PC-9 (cell line): ENCODE results near the gene SLC25A47. TPM values are rescaled to one million over a fixed set of nuclear protein-coding genes. Genes with fewer than 3 reads are reported as not detected.

Source experiments
- BruUV-seq: library from RNA; stranded (reverse); fragments of 400-500 nt; replicated peaks from 2 replicates; lab custom pipeline; 2021; lab: Mats Ljungman, UMichigan
- CTCF ChIA-PET: fragments of 300-600 bp; sonication (Branson Sonifier 250); formaldehyde crosslinking; loops from one replicate; lab custom pipeline; 2022; ENCODE audit warnings: antibody characterized with exemption; lab: Charles Lee
- POLR2A ChIA-PET: fragments of 300-600 bp; sonication (Branson Sonifier 250); formaldehyde crosslinking; loops from one replicate; lab custom pipeline; 2022; ENCODE audit warnings: antibody characterized with exemption; ENCODE audit not compliant: unreplicated experiment; lab: Charles Lee
- DNase-seq, 2 experiments: peaks; one replicate each; pipeline versions ENCODE4 v3.0.0 to v3.0.0-alpha.2; 2015 to 2022; ENCODE audit warnings: mixed read lengths in 1 of 2
- H2AFZ ChIP-seq: fragments of 200-600 bp; sonication (generic); 2 replicates; pipeline ENCODE4 v1.8.1; 2017; ENCODE audit warnings: antibody characterized with exemption
- H3F3A ChIP-seq: fragments of 200-600 bp; sonication (generic); 2 replicates; pipeline ENCODE4 v1.8.1; 2017; ENCODE audit warnings: antibody characterized with exemption, mild to moderate bottlenecking, low read depth; ENCODE audit not compliant: insufficient read depth
- H3K27ac ChIP-seq: fragments of 200-600 bp; sonication (generic); 2 replicates; pipeline ENCODE4 v1.6.1; 2016; ENCODE audit warnings: mixed run types
- H3K27me3 ChIP-seq: fragments of 200-600 bp; sonication (generic); 2 replicates; pipeline ENCODE4 v1.6.1; 2016; ENCODE audit warnings: low read depth, mixed run types; ENCODE audit not compliant: insufficient read depth
- H3K36me3 ChIP-seq: fragments of 200-600 bp; sonication (generic); 2 replicates; pipeline ENCODE4 v1.6.1; 2016; ENCODE audit warnings: low read depth, mixed run types
- H3K4me1 ChIP-seq: fragments of 200-600 bp; sonication (generic); replicated peaks from 2 replicates; pipeline ENCODE4 v1.6.1; 2016; ENCODE audit warnings: mixed run types; ENCODE audit not compliant: insufficient read depth
- H3K4me2 ChIP-seq: fragments of 200-600 bp; sonication (generic); 2 replicates; pipeline ENCODE4 v1.6.1; 2017; ENCODE audit warnings: mixed run types
- H3K4me3 ChIP-seq: fragments of 200-600 bp; sonication (generic); 2 replicates; pipeline ENCODE4 v1.6.1; 2016; ENCODE audit warnings: mixed run types
- H3K79me2 ChIP-seq: fragments of 200-600 bp; sonication (generic); 2 replicates; pipeline ENCODE4 v1.6.1; 2017; ENCODE audit warnings: low read depth, mixed run types
- H3K9me2 ChIP-seq: fragments of 200-600 bp; sonication (generic); 2 replicates; pipeline ENCODE4 v1.8.1; 2017; ENCODE audit warnings: mild to moderate bottlenecking; ENCODE audit not compliant: insufficient read depth
- H3K9me3 ChIP-seq: fragments of 200-600 bp; sonication (generic); 2 replicates; pipeline ENCODE4 v1.8.1; 2016; ENCODE audit warnings: low read depth; ENCODE audit not compliant: insufficient read depth
- H4K20me1 ChIP-seq: fragments of 200-600 bp; sonication (generic); 2 replicates; pipeline ENCODE4 v1.8.1; 2017; ENCODE audit not compliant: insufficient read depth
- EZH2 ChIP-seq: fragments of 200-600 bp; sonication (generic); IDR thresholded peaks from 2 replicates; pipeline ENCODE4 v1.8.0; 2017; ENCODE audit warnings: antibody characterized with exemption, low read depth
- intact Hi-C: fragments of 100-400 bp; cut with micrococcal nuclease; formaldehyde crosslinking; loops from one replicate; pipeline ENCODE4 v1.10.0; 2022; ENCODE audit not compliant: unreplicated experiment
- total RNA-seq: library from RNA; stranded (reverse); gene quantifications from 2 replicates; pipeline ENCODE4 v1.2.3, GENCODE V29; 2021
- TF ChIP-seq, protein P1 (sequence below): fragments of 200-600 bp; sonication (generic); conservative IDR thresholded peaks from 2 replicates; pipeline ENCODE4 v1.6.1; 2017; ENCODE audit warnings: mixed run types, antibody characterized with exemption, mild to moderate bottlenecking, moderate library complexity

Gene SLC25A47
- total RNA-seq, 1 experiment from 2014 or later: not detected

DNA sequence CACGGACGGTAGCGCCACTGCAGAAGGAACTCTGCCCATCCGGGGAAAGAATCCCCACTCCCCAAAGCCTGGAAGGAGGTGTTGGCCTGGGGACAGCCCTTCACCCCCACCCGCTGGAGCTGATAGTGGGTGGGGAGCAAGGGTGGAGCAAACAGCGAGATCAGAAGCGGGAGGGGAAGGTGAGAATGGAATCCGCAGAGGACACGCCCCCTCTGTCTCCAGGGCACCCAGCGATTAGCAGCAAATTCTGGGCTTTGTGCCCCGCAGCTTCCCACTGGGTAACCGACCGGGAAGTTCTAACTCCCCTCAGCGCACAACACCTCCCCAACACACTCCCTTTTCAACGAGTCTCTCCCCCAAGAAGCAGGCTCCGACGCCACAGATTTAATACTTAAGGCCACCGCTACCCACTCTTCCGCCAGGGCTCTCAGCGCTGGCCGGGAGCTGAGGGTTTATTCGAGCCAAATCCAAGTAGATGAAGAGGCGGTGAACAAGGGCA is 18.3 kb upstream of the SLC25A47 start:
- BruUV-seq: no TSS peak
- Histone ChIP-seq H3K27ac (no peak overlapping the region), H2AFZ (no peak overlapping the region), H3K4me2 (no peak overlapping the region), H3K4me1 (peaks cover 5% of the 10 kb centered on the region; the same call in 1 of the 2 replicates), H3K36me3 (no peaks in the 10 kb centered on the region), H4K20me1 (no peaks in the 10 kb centered on the region), H3F3A (peaks cover 11% of the 10 kb centered on the region; the same call in 1 of the 2 replicates), H3K9me3 (no peaks in the 10 kb centered on the region), H3K79me2 (no peaks in the 10 kb centered on the region), H3K27me3 (no peaks in the 10 kb centered on the region), H3K9me2 (no peaks in the 10 kb centered on the region), H3K4me3 (no peak overlapping the region)
- TF ChIP-seq, protein P1, sequence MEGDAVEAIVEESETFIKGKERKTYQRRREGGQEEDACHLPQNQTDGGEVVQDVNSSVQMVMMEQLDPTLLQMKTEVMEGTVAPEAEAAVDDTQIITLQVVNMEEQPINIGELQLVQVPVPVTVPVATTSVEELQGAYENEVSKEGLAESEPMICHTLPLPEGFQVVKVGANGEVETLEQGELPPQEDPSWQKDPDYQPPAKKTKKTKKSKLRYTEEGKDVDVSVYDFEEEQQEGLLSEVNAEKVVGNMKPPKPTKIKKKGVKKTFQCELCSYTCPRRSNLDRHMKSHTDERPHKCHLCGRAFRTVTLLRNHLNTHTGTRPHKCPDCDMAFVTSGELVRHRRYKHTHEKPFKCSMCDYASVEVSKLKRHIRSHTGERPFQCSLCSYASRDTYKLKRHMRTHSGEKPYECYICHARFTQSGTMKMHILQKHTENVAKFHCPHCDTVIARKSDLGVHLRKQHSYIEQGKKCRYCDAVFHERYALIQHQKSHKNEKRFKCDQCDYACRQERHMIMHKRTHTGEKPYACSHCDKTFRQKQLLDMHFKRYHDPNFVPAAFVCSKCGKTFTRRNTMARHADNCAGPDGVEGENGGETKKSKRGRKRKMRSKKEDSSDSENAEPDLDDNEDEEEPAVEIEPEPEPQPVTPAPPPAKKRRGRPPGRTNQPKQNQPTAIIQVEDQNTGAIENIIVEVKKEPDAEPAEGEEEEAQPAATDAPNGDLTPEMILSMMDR: no peak
- TF ChIP-seq EZH2: no peak
- intact Hi-C loops: loop anchor here (5.0 kb wide), 1 partner anchor 72 kb away; the partner anchor contains the start of gene WDR25
- POLR2A ChIA-PET: interaction anchor here (0.7 kb wide), 1 partner anchor 824 kb away, joined by 5 read pairs; the partner anchor contains the start of gene SETD3
- DNase-seq: peak in 1 of 2 experiments; percentile 38
- CTCF ChIA-PET: no interaction called here

DNA sequence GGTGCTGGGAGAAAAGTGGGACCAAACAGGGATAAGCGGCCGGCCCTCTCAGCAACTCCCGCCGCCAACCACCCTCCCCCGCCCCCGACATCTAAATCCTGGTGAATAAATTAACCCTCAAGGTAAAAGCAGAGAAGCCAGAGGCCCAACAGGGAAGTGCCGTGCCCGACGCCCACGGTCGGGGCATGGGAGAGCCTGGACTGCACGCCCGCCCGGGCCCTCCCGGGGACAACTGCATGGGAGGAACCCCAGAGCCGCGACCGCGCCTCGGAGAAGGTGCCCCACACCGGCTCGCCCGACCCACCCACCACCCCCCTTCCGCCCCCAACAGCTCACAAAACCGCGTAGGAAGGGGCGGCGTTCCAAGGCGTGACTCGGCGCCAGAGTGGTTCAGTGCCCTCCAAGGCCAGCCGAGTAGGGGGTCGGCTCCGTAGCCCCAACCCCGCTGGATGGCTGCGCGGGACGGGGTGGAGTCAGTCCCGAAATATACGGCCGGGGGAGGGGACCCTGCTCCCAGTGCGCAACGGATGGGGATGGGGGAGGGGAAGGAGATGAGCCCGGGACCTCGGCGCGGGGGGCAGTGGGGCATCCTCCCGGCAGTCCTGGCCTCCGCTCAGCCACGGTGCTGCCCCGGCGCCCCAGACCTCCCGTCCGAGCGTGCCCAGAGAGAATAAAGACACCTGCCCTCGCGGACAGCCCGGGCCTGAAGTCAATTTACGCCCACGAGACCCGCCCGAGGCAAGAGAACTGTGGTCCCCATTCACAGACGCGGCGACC is 17.6 kb upstream of the SLC25A47 start:
- no peak overlapping the region for H3K27ac ChIP-seq
- no peaks in the 10 kb centered on the region for H3K9me2 ChIP-seq
- ChIA-PET POLR2A (no interaction called here), CTCF (no interaction called here)
- H3K4me3 ChIP-seq: no peak overlapping the region; the same call in 1 of the 2 replicates
- no peaks in the 10 kb centered on the region for H3K36me3 ChIP-seq
- peaks cover 5% of the 10 kb centered on the region; the same call in 1 of the 2 replicates for H3K4me1 ChIP-seq
- intact Hi-C loops: loop anchor here (5.0 kb wide), 1 partner anchor 72 kb away; the partner anchor contains the start of gene WDR25
- TF ChIP-seq EZH2: no peak
- TF ChIP-seq, protein P1: no peak
- H4K20me1 ChIP-seq: no peaks in the 10 kb centered on the region
- H3K27me3 ChIP-seq: no peaks in the 10 kb centered on the region
- no peaks in the 10 kb centered on the region for H3K9me3 ChIP-seq
- H3K4me2 ChIP-seq: peak overlapping the region; percentile 68; the same call in 1 of the 2 replicates
- peaks cover 11% of the 10 kb centered on the region; the same call in 1 of the 2 replicates for H3F3A ChIP-seq
- no peak overlapping the region for H2AFZ ChIP-seq
- no peak for DNase-seq
- no TSS peak for BruUV-seq
- H3K79me2 ChIP-seq: no peaks in the 10 kb centered on the region

DNA sequence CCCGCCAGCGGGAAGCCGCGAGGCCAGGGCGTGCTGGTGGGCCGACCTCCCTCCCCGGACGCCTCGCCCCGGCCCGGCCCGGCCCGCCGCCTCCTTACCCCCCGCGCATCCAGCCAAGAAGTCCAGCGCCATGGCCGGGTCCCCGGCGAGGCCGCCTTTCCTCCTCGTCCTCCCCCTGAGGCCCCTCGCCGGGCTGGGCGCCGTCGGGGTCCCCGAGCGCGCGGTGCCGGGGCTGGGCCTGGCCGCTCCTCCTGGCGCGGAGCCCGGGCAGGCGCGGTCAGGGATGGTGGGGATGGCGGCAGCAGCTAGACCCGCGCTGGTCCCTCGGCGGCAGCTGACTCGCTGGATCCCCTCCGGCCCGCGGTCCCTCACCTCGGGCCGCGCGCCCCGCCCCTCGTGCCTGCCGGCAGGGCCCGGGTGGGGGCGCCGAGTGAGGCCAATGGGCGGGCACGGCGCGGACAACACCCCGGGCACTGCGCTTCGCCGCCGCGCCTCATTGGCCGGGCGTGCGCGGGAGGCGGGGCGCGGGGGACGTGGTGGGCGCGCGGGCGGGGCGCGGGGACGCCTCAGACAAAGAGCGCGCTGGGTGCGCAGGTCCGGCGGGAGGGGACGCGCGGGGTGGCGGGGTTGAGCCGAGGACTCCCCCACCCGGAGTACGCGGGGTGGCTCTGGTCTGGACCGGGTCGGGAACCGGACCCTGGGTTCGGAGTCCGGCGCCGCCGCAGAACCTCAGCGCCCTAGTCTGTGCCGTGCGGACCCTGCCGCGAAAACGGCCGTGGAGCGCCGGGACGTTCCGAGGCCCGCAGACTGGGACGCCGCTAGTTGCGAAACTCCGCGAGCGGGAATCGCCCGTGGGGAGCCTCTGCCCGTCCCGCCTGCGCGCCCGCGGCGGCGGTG is 16.8 kb upstream of the SLC25A47 start, which contains the start of gene SLC25A29:
Gene SLC25A29, minus strand, starts transcription at position 344 of the 897 bp plus-strand sequence. Its CDS starts 212 bp downstream, at position 132.
- no peaks in the 10 kb centered on the region for H4K20me1 ChIP-seq
- no peak for TF ChIP-seq EZH2
- TF ChIP-seq, protein P1: no peak
- ChIA-PET POLR2A (no interaction called here), CTCF (no interaction called here)
- H3K27me3 ChIP-seq: no peaks in the 10 kb centered on the region
- intact Hi-C loops: loop anchor here (5.0 kb wide), 1 partner anchor 71 kb away; the partner anchor contains the start of gene WDR25
- H3K4me2 ChIP-seq: peak within 1 kb of the TSS; percentile 68
- peaks cover 11% of the 10 kb centered on the region; the same call in 1 of the 2 replicates for H3F3A ChIP-seq
- H3K27ac ChIP-seq: no peak within 1 kb of the TSS
- H3K79me2 ChIP-seq: no peaks in the 10 kb centered on the region
- H3K9me2 ChIP-seq: no peaks in the 10 kb centered on the region
- H3K36me3 ChIP-seq: no peaks in the 10 kb centered on the region
- no peak within 1 kb of the TSS for H2AFZ ChIP-seq
- no peaks in the 10 kb centered on the region for H3K9me3 ChIP-seq
- peak in 1 of 2 experiments; percentile 52 for DNase-seq
- peaks cover 5% of the 10 kb centered on the region; the same call in 1 of the 2 replicates for H3K4me1 ChIP-seq
- peak within 1 kb of the TSS; percentile 52; the same call in 1 of the 2 replicates for H3K4me3 ChIP-seq
- no TSS peak for BruUV-seq
